ENCODE results near the gene MUC4. TPM values are rescaled to one million over a fixed set of nuclear protein-coding genes. Genes with fewer than 3 reads are reported as not detected.
"Not testable (repeated sequence)": the region's sequence is repeated elsewhere in the genome, so short reads cannot be mapped to it uniquely, and the experiment has no call there.

The MUC4 gene
- total RNA-seq, 1 donor from 2014 or later = 7.8 TPM

- peak; percentile 74 for DNase-seq
Observed at GRCh38 chr3:195760345-195761122, 51.2 kb downstream of the MUC4 start.

GRCh38 chr3:195758721-195759353 is 52.9 kb downstream of the MUC4 start:
- peak; percentile 81 for DNase-seq

- DNase-seq = no peak
Observed at GRCh38 chr3:195757827-195758226, 53.9 kb downstream of the MUC4 start.

GRCh38 chr3:195757438-195757770 is 54.3 kb downstream of the MUC4 start:
- DNase-seq = peak; percentile 39

GRCh38 chr3:195755791-195756676 is 55.7 kb downstream of the MUC4 start:
- DNase-seq = no peak

- DNase-seq = no peak
Observed at GRCh38 chr3:195755391-195755790, 56.3 kb downstream of the MUC4 start.

GRCh38 chr3:195754906-195755305 is 56.8 kb downstream of the MUC4 start:
- no peak for DNase-seq

- no peak for DNase-seq
Observed at GRCh38 chr3:195754141-195754540, 57.6 kb downstream of the MUC4 start.

- DNase-seq = no peak
Observed at GRCh38 chr3:195753581-195753980, 58.1 kb downstream of the MUC4 start.

- no peak for DNase-seq
Observed at GRCh38 chr3:195752546-195753331, 59.0 kb downstream of the MUC4 start.

- DNase-seq = no peak
Observed at GRCh38 chr3:195752066-195752465, 59.7 kb downstream of the MUC4 start.

GRCh38 chr3:195751560-195751959 is 60.2 kb downstream of the MUC4 start:
- no peak for DNase-seq

- no peak for DNase-seq
Observed at GRCh38 chr3:195750797-195751520, 60.8 kb downstream of the MUC4 start.

GRCh38 chr3:195749101-195749500 is 62.6 kb downstream of the MUC4 start:
- not testable (repeated sequence) for DNase-seq

GRCh38 chr3:195748661-195749060 is 63.1 kb downstream of the MUC4 start:
- no peak for DNase-seq

- no peak for DNase-seq
Observed at GRCh38 chr3:195746751-195747150, 65.0 kb downstream of the MUC4 start.

GRCh38 chr3:195746346-195746745 is 65.4 kb downstream of the MUC4 start:
- DNase-seq = no peak

GRCh38 chr3:195744437-195744836 is 67.3 kb downstream of the MUC4 start:
- DNase-seq = no peak

- no peak for DNase-seq
Observed at GRCh38 chr3:195739561-195740111, 72.1 kb downstream of the MUC4 start.

- DNase-seq = no peak
Observed at GRCh38 chr3:195738274-195739044, 73.3 kb downstream of the MUC4 start.

Measured in tongue (tissue), 2 donors.